Spleen (tissue), 3 donors: Measurements from ENCODE around the gene VAMP1.

Experiments used
- POLR2A ChIP-seq, 3 donors: fragments of 450-650 bp; IDR thresholded peaks; one replicate each; pipeline ENCODE4 v1.5.1; 2017; ENCODE audit warnings: antibody characterized with exemption in 3 of 3, mild to moderate bottlenecking in 1 of 3
- POLR2AphosphoS5 ChIP-seq, 3 donors: sonication (generic); formaldehyde crosslinking; IDR thresholded peaks; one replicate each; pipeline ENCODE4 v1.5.1; 2017; ENCODE audit warnings: antibody characterized with exemption in 3 of 3

DNA sequence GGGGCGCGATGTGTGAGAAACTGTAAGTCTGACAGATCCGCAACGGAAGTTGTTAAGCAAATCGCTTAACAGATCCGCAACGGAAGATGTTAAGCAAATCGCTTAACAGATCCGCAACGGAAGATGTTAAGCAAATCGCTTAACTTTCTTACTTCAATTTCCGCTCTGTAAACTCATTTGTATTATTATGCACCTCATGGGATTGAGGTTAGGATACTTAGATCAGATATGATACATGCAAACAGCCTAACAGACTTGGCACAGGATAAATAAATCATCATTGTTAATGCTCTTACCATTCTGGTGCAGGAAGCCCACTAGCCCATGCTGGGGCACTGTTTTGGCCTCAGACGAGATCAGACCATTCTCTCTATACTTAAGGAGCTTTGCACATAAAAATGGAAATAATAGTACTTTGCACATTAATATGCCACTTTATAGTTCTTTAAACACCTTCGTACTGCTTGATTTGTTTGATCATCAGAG is 23.8 kb upstream of the VAMP1 start:
- TF ChIP-seq POLR2AphosphoS5 (IDR thresholded peaks at IDR 0.05) (no peak), POLR2A (IDR thresholded peaks at IDR 0.05) (no peak)
